ENCODE data around the gene RALGAPA1.
"Not testable (repeated sequence)": the region's sequence is repeated elsewhere in the genome, so short reads cannot be mapped to it uniquely, and the experiment has no call there.

The RALGAPA1 gene

GRCh38 chr14:35806006-35806907 lies 2.8 kb downstream of the RALGAPA1 start:
- no peak for DNase-seq (ENCODE audit: extremely low read depth, low read depth)
- TF ChIP-seq CTCF (IDR thresholded peaks at IDR 0.05; ENCODE audit: low read depth, low read length): no peak

GRCh38 chr14:35797796-35798195 lies 11.3 kb downstream of the RALGAPA1 start:
- no peak for DNase-seq (ENCODE audit: extremely low read depth, low read depth)
- TF ChIP-seq CTCF (IDR thresholded peaks at IDR 0.05; ENCODE audit: low read depth, low read length): no peak

GRCh38 chr14:35789651-35790050 lies 19.4 kb downstream of the RALGAPA1 start:
- TF ChIP-seq CTCF (IDR thresholded peaks at IDR 0.05; ENCODE audit: low read depth, low read length): no peak
- no peak for DNase-seq (ENCODE audit: extremely low read depth, low read depth)

GRCh38 chr14:35786856-35787255 lies 22.2 kb downstream of the RALGAPA1 start:
- no peak for TF ChIP-seq CTCF (IDR thresholded peaks at IDR 0.05; ENCODE audit: low read depth, low read length)
- DNase-seq (ENCODE audit: extremely low read depth, low read depth): no peak

- no peak for TF ChIP-seq CTCF (IDR thresholded peaks at IDR 0.05; ENCODE audit: low read depth, low read length)
- no peak for DNase-seq (ENCODE audit: extremely low read depth, low read depth)
Measured at GRCh38 chr14:35783699-35784098, 25.4 kb downstream of the RALGAPA1 start.

GRCh38 chr14:35779368-35779767 lies 29.7 kb downstream of the RALGAPA1 start:
- no peak for DNase-seq (ENCODE audit: extremely low read depth, low read depth)
- TF ChIP-seq CTCF (IDR thresholded peaks at IDR 0.05; ENCODE audit: low read depth, low read length): no peak

- not testable (repeated sequence) for DNase-seq (ENCODE audit: extremely low read depth, low read depth)
Measured at GRCh38 chr14:35777550-35777949, 31.5 kb downstream of the RALGAPA1 start.

GRCh38 chr14:35776823-35777222 lies 32.3 kb downstream of the RALGAPA1 start:
- TF ChIP-seq CTCF (IDR thresholded peaks at IDR 0.05; ENCODE audit: low read depth, low read length): no peak
- DNase-seq (ENCODE audit: extremely low read depth, low read depth): no peak

GRCh38 chr14:35776085-35776484 lies 33.0 kb downstream of the RALGAPA1 start:
- not testable (repeated sequence) for DNase-seq (ENCODE audit: extremely low read depth, low read depth)
